AG08395 (cell line): ENCODE data around the gene SLC44A1.
A peak's percentile ranks its signal among the peaks of the same experiment; 100 is the strongest.

Experiments used
- DNase-seq: peaks from one replicate; pipeline ENCODE4 v3.0.0; 2012; ENCODE audit warnings: mixed read lengths, low spot score

The SLC44A1 gene

DNA sequence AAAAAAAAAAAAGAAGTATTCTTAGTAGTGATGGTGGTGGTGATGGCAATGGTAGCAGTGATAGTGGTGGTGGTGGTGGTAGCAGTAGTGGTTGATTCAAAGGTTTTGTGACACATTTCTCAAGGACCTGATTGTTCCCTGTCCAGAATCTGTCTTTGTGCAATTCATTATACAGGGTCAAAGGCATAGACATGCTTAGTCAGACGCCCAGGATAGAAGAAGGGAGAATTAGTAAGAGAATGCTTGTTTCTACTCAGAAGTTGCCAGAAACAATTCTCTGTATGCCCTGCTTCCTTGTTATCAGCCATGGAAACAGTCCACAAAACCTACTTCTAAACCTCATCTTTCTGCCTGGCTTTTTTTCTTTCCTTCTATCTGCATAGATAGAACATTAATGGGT lies 89.4 kb downstream of the SLC44A1 start:
- peak; percentile 7 for DNase-seq

DNA sequence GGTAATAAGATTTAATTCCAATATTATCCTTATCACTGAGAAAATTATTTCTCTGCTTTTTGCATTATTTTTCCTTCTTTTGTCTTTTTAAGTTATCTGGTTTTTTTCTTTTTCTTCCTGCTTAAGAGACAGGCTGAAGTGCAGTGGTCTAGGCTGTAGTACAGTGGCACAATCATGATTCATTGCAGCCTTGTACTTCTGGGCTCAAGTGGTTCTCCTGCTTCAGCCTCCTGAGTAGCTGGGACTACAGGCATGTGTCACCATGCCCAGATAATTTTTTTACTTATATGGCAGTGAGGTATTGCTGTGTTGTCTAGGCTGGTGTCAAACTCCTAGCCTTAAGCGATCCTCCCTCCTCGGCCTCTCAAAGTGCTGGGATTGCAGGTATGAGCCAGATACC lies 93.9 kb downstream of the SLC44A1 start:
- no peak for DNase-seq

- no peak for DNase-seq
Measured at GRCh38 chr9:105339849-105340248, 95.4 kb downstream of the SLC44A1 start.

- DNase-seq = peak; percentile 34
Measured at GRCh38 chr9:105341434-105342146, 97.1 kb downstream of the SLC44A1 start.

DNA sequence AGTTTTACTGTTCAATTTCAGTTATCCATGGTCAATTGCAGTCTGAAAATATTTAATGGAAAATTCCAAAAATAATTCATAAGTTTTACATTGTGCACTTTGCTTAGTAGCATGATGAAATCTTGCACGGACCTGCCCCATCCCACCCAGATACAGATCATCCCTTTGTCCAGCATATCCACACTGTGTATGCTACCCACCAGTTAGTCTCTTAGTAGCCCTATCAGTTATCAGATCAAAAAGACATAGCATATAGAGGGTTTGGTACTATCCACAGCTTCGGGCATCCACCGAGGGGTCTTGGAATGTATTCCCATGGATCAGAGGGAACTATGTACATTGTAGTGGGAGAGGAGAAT lies 97.7 kb downstream of the SLC44A1 start:
- DNase-seq = no peak

- DNase-seq = no peak
Measured at GRCh38 chr9:105344283-105344682, 99.8 kb downstream of the SLC44A1 start.

- no peak for DNase-seq
Measured at GRCh38 chr9:105345626-105346025, 101.2 kb downstream of the SLC44A1 start.

DNA sequence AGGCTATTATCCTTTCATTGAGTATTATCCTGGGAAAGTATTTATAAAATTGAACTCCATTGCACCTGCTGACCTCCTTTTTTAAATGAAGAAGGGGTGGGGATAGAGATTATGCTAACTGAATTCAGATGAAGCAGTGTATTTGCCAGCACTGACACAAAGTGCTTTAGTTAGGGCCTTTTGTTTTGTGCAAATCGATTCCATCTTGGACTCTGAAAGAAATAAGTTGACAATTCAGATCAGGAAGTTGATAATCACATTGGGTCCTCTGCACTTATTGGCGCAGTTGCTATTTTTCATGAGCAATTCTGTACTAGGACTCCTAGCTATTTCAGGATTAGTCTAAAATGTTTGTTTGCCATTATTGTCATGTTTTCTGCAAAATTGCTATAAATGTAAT lies 101.8 kb downstream of the SLC44A1 start:
- DNase-seq = no peak

- DNase-seq = no peak
Measured at GRCh38 chr9:105354448-105354847, 110.0 kb downstream of the SLC44A1 start.

DNA sequence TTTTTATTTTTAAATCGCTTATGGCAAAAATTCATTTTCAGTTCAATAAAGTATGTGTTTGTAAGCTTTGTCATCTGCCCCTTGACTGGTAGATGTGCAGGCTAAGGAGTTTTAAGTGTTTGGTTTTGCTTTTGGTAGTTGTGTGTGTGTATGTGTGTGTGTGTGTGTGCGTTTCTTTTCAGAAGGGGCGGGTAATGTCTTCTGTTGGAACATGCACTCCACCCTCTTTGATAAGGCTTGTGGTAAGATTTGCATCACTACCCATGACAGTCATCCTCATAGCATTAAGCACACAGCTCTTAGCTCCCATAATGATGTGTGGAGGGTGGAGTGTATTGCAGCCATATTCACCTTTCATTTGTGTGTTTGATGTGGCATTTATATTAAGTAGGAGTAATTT lies 111.3 kb downstream of the SLC44A1 start:
- no peak for DNase-seq

DNA sequence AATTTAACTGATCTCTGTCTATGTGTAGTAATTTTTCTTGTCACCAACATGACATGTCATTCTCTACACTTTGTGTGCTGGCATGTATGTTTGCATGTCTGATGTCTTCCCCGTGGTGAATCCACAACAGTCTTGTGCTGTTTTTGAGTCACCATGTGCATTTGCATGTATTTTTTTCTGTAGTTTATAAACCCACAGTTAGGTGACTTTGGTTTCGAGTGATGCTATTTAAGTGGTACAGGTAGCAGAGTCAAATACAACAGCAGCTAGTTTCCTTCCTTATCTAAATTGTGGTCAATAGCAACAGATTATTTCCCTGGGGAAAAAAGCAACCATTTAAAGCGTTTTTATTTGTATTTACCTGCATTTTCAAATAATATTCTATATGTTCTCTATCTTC lies 113.5 kb downstream of the SLC44A1 start:
- DNase-seq = no peak

- no peak for DNase-seq
Measured at GRCh38 chr9:105359892-105360291, 115.4 kb downstream of the SLC44A1 start.

- DNase-seq = no peak
Measured at GRCh38 chr9:105360344-105360743, 115.9 kb downstream of the SLC44A1 start.

GRCh38 chr9:105361873-105362272 lies 117.4 kb downstream of the SLC44A1 start:
- no peak for DNase-seq

DNA sequence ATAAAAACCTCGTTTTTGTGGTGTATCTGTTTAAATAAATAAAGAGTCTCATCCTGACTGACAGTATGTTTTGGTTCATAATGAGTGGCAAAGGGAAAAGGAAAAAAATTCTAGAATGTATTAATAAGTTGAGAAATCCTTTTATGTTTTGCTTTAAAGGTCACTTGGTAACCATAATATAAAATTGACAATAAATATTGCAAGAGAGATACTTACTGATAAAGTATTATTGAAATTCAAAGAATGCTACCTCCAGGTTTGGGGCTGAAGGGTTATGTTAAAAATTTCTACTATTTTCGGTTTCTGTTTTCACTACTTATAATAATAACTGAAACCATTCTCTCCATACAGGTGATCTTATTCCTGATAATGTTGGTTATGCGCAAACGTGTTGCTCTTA lies 118.0 kb downstream of the SLC44A1 start:
- no peak for DNase-seq

- DNase-seq = no peak
Measured at GRCh38 chr9:105363837-105364236, 119.4 kb downstream of the SLC44A1 start.

DNA sequence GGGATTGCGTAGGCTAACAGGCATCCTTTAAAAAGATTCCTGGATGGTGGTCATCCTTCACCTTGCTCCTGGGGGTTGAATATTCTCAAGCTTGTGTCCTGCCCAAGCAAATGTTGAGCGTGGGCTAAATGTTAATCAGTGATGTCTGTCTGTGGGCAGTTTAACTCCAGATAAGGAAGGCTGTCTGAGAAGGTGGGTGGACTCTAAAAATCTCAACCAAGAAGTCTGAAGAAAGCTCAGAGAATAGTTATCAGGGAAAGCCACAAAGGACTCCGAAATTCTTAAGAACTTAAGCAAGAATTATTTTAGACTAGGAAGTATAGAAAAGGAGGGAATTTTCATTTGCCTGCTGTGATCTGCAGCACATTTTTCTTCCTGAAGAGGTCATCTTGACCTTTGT lies 125.5 kb downstream of the SLC44A1 start:
- DNase-seq = no peak

GRCh38 chr9:105373723-105374122 lies 129.3 kb downstream of the SLC44A1 start:
- no peak for DNase-seq

GRCh38 chr9:105375323-105375722 lies 130.9 kb downstream of the SLC44A1 start:
- DNase-seq = no peak

GRCh38 chr9:105376893-105377292 lies 132.4 kb downstream of the SLC44A1 start:
- DNase-seq = no peak

DNA sequence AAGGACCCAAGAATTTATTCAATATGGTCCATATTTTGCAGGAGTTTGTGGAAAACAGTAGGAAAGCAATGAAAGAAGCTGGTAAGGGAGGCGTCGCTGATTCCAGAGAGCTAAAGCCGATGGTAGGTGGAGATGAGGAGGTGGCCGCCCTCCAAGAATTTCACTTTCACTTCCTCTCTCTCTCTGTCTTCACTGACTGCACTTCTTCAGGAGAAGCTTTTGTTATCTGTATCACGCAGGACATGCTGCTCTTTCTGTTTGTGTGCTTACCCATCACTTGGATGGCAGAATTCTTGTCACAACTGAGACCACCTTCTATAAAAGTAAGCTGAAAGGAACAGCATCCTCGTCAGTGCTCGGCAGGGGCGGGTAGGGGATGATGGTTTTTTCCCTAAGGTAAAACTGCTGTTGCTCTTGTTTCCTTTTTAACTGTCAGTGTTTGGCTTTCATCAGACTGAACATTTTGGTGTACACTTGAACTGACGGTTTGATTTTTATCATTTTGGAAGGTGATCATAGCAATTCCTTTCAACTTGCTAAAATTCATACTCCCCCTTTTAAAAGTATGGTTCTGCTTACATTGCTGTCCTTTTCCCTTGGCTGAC lies 141.0 kb downstream of the SLC44A1 start:
- no peak for DNase-seq

DNA sequence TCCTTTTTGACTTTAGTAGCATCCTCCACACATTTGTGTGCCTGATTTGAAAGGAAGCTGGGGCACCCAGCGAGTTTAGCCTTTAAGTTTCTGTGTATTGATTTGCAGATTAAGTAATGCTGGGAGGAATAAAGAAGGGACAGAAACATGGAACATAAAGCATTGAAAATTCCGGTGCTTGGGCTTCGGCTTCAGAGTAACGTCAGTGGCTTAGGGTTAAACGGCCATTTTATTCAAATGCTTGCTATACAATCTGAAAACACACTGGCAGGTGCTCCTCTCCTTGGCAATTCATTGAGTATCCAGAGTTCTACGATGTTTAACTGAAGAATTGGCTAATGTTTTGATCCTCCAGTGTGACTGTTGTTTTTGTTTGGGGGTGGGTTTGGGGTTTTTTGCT lies 145.3 kb downstream of the SLC44A1 start:
- DNase-seq = no peak

DNA sequence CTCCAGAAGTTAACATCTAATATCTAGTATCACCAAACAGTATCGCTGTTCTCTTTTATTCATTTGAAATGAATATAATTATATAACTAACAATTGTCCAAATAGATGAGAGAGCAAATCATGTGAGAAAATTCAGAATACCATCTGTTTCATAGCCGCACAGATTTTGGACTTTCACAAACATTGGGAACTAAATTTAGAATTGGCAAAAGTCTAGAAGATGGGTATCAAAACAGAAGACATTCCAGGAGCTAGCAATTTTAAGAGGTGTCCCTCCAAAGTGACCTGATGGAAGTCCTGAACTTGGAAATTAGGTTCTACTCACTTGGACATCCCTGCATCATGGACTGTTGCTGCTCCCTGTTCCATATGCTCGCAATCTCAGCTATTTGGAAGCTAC lies 146.4 kb downstream of the SLC44A1 start:
- DNase-seq = no peak

DNA sequence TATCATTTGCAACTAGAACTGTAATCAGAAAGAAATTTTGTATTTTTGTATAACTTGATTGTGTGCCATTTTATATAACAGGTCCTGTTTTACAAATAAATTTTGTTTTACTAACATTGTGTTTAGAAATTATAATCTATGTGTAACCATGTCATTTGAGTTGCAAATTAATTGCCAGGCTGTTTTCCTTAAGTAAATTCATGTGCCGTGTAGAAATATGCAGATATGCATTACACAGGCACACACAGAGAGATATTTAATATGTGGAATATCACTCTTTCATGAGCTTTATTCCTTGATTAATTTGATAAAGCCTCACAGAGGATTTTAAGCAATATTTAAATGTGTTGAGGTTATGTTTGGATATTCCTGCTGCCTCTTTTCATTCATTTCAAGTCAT lies 146.8 kb downstream of the SLC44A1 start:
- DNase-seq = no peak
